ENCODE results near the gene PCBP4. TPM values are rescaled to one million over a fixed set of nuclear protein-coding genes. Genes with fewer than 3 reads are reported as not detected.

Gene PCBP4
- total RNA-seq, 1 experiment from 2014 or later: 17.9 TPM

GRCh38 chr3:51950899-51951298 is 16.4 kb downstream of the PCBP4 start:
- ChIA-PET POLR2A (ENCODE audit: unreplicated experiment) (no interaction called here), CTCF (interaction anchor here (0.6 kb wide), 1 partner anchor 195 kb away, joined by 3 read pairs; no protein-coding TSS in a partner anchor)
- H3K4me2 ChIP-seq: no peak overlapping the region
- H3K36me3 ChIP-seq (ENCODE audit: low read depth): no peaks in the 10 kb centered on the region
- no peaks in the 10 kb centered on the region for H4K20me1 ChIP-seq (ENCODE audit: insufficient read depth)
- intact Hi-C loops (cut with micrococcal nuclease; ENCODE audit: unreplicated experiment): no loop called here
- no peaks in the 10 kb centered on the region for H3K79me2 ChIP-seq (ENCODE audit: low read depth)
- no peak overlapping the region for H3K4me3 ChIP-seq
- H3K9me3 ChIP-seq (ENCODE audit: insufficient read depth, low read depth): no peaks in the 10 kb centered on the region
- peaks cover 4% of the 10 kb centered on the region; the same call in 1 of the 2 replicates for H3K4me1 ChIP-seq (replicated peaks; ENCODE audit: insufficient read depth)
- no peak for DNase-seq
- H3F3A ChIP-seq (ENCODE audit: insufficient read depth, low read depth): no peaks in the 10 kb centered on the region
- TF ChIP-seq CTCF (conservative IDR thresholded peaks at IDR 0.05) (no peak), EZH2 (IDR thresholded peaks at IDR 0.05; ENCODE audit: low read depth) (no peak)
- no peak overlapping the region for H2AFZ ChIP-seq
- H3K9me2 ChIP-seq (ENCODE audit: insufficient read depth): no peaks in the 10 kb centered on the region
- H3K27me3 ChIP-seq (ENCODE audit: insufficient read depth, low read depth): no peaks in the 10 kb centered on the region; the same call in 1 of the 2 replicates
- no TSS peak for BruUV-seq (replicated peaks)
- H3K27ac ChIP-seq: no peak overlapping the region

DNA sequence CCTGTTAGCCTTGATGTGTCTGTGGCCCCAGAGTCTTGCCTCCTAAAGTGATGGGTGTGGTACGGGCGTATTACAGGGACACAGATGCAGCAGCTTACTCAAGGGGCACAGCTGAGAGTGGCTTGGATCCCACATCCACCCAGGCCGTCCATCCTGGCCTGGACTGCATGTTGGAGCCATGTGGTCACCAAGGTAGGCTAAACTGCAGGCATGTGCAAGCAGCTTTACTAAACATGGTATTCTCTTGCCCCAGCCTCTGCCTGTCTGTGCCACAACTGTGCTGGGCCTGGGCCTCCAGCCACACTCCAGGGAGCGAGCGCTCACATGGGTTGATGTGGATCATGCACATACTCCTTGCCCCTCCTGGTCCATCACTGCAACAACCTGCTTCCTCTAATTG is 18.1 kb downstream of the PCBP4 start:
- H3K27me3 ChIP-seq (ENCODE audit: insufficient read depth, low read depth): no peaks in the 10 kb centered on the region
- no peak overlapping the region for H3K4me3 ChIP-seq
- H3K27ac ChIP-seq: no peak overlapping the region
- no peak for DNase-seq
- ChIA-PET CTCF (interaction anchor here (0.7 kb wide), 1 partner anchor 275 kb away, joined by 3 read pairs; no protein-coding TSS in a partner anchor), POLR2A (ENCODE audit: unreplicated experiment) (no interaction called here)
- intact Hi-C loops (cut with micrococcal nuclease; ENCODE audit: unreplicated experiment): no loop called here
- no peak overlapping the region for H2AFZ ChIP-seq
- no peaks in the 10 kb centered on the region for H3K36me3 ChIP-seq (ENCODE audit: low read depth)
- H3K4me1 ChIP-seq (replicated peaks; ENCODE audit: insufficient read depth): peaks cover 4% of the 10 kb centered on the region; the same call in 1 of the 2 replicates
- H3K9me2 ChIP-seq (ENCODE audit: insufficient read depth): no peaks in the 10 kb centered on the region
- no peaks in the 10 kb centered on the region for H3K9me3 ChIP-seq (ENCODE audit: insufficient read depth, low read depth)
- H4K20me1 ChIP-seq (ENCODE audit: insufficient read depth): no peaks in the 10 kb centered on the region
- TF ChIP-seq CTCF (conservative IDR thresholded peaks at IDR 0.05): no peak
- no peak for TF ChIP-seq EZH2 (IDR thresholded peaks at IDR 0.05; ENCODE audit: low read depth)
- H3K4me2 ChIP-seq: no peak overlapping the region
- H3K79me2 ChIP-seq (ENCODE audit: low read depth): no peaks in the 10 kb centered on the region
- no peaks in the 10 kb centered on the region for H3F3A ChIP-seq (ENCODE audit: insufficient read depth, low read depth)
- BruUV-seq (replicated peaks): no TSS peak

DNA sequence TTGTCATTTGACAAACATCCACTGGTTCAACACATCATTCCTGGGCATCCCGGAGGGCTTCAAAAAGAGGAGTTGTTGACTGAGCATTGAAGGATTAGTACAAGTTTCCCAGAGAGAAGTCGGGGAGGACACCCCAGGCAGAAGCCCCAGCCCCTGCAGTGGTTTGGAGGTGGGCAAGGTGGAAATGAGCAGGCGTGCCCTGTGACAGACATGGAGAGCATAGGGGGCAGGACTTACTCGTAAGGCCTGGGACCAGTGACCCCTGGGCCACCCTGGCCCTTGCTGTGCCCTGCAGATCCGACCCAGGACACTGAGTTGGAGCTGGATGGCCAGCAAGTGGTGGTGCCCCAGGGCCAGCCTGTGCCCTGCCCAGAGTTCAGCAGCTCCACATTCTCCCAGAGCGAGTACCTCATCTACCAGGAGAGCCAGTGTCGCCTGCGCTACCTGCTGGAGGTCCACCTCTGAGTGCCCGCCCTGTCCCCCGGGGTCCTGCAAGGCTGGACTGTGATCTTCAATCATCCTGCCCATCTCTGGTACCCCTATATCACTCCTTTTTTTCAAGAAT is 19.2 kb downstream of the PCBP4 start:
- ChIA-PET CTCF (no interaction called here), POLR2A (ENCODE audit: unreplicated experiment) (interaction anchor here (0.6 kb wide), 1 partner anchor 448 kb away, joined by 3 read pairs; the partner anchor contains the start of gene DCAF1)
- no peaks in the 10 kb centered on the region for H3K9me2 ChIP-seq (ENCODE audit: insufficient read depth)
- H3K4me3 ChIP-seq: no peak overlapping the region
- DNase-seq: no peak
- BruUV-seq (replicated peaks): no TSS peak
- H4K20me1 ChIP-seq (ENCODE audit: insufficient read depth): no peaks in the 10 kb centered on the region
- no peak overlapping the region for H3K4me2 ChIP-seq
- no peaks in the 10 kb centered on the region for H3K27me3 ChIP-seq (ENCODE audit: insufficient read depth, low read depth)
- peaks cover 4% of the 10 kb centered on the region; the same call in 1 of the 2 replicates for H3K4me1 ChIP-seq (replicated peaks; ENCODE audit: insufficient read depth)
- no peaks in the 10 kb centered on the region for H3K9me3 ChIP-seq (ENCODE audit: insufficient read depth, low read depth)
- no peaks in the 10 kb centered on the region for H3K79me2 ChIP-seq (ENCODE audit: low read depth)
- no peak overlapping the region for H3K27ac ChIP-seq
- H3F3A ChIP-seq (ENCODE audit: insufficient read depth, low read depth): no peaks in the 10 kb centered on the region
- H3K36me3 ChIP-seq (ENCODE audit: low read depth): no peaks in the 10 kb centered on the region
- H2AFZ ChIP-seq: no peak overlapping the region
- no peak for TF ChIP-seq CTCF (conservative IDR thresholded peaks at IDR 0.05)
- no peak for TF ChIP-seq EZH2 (IDR thresholded peaks at IDR 0.05; ENCODE audit: low read depth)
- intact Hi-C loops (cut with micrococcal nuclease; ENCODE audit: unreplicated experiment): no loop called here

Data from PC-9 (cell line).